ENCODE measurements around the gene ASTE1. TPM values are rescaled to one million over a fixed set of nuclear protein-coding genes. Genes with fewer than 3 reads are reported as not detected.
A peak's percentile ranks its signal among the peaks of the same experiment; 100 is the strongest.

Gene ASTE1, protein sequence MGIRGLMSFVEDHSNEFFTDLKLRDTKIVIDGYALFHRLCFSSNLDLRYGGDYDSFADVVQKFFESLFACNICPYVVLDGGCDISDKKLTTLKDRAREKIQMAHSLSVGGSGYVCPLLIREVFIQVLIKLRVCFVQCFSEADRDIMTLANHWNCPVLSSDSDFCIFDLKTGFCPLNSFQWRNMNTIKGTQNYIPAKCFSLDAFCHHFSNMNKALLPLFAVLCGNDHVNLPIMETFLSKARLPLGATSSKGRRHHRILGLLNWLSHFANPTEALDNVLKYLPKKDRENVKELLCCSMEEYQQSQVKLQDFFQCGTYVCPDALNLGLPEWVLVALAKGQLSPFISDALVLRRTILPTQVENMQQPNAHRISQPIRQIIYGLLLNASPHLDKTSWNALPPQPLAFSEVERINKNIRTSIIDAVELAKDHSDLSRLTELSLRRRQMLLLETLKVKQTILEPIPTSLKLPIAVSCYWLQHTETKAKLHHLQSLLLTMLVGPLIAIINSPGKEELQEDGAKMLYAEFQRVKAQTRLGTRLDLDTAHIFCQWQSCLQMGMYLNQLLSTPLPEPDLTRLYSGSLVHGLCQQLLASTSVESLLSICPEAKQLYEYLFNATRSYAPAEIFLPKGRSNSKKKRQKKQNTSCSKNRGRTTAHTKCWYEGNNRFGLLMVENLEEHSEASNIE
- 9.7 and 10.1 TPM in 2 replicates for total RNA-seq (2021)
- long read RNA-seq, transcript ASTE1-201 (6 exons, 2,664 nt) = major isoform, 39 of 133 reads
- long read RNA-seq, partial matches to known transcripts = 24 of 133 reads
- long read RNA-seq, other reads (novel, unspliced or antisense) = 65 of 133 reads

DNA sequence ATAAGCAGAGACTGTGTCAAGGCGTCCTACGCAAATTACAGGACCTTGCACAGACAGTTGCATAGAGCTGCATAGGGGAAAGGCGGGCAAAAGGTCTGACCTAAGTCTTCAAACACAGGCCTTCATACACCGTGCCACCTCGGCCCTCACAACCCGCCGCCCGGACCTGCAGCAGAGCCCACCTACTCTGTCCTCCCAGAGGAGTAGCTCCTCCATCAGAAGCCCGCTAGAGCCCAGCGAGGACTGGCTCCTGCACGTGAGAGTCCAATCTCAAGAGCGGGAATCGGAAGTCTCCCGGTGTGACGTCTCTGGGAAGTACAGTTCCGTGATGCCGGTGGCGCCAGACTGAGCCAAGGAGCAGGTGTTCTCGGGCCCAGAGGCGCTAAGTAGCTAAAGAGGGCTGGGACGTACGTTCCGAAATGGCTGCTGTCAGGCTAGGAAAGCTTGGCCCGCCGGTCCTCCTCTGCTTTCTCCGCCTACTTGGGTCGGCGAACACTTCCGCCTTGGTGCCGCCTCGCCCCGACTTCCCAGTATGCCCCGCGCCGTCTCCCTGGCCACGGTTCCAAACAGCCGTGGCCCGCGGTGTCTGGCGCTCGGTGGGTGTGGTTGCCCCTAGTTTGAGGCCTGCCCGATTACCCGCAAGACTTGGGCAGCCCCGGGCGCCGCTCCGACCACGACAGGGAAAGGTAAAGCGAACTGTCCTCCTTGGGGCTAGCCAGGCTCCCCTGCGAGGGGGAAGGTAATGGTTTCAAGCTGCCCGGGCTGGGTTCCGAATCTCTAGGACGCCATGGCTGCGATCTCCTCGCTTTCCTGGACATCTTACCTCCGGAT, at the start of gene ASTE1, which contains the start of gene NEK11:
ASTE1 (minus strand) TSS at position 505 of the 831 bp plus-strand sequence. CDS start 1,519 bp downstream, outside the sequence.
NEK11 (plus strand) TSS at position 557 of the 831 bp plus-strand sequence. CDS start 2,832 bp downstream, outside the sequence.
- Histone ChIP-seq H2AK5ac (ENCODE audit: insufficient read length, low read length) (no peak within 1 kb of the TSS), H2BK120ac (ENCODE audit: low read depth, low read length, poor library complexity, severe bottlenecking) (no peak within 1 kb of the TSS), H3K9ac (ENCODE audit: extremely low read depth, insufficient read length, low read length) (no peak within 1 kb of the TSS), H4K5ac (ENCODE audit: insufficient read length, low read depth, low read length) (no peak within 1 kb of the TSS), H3K27ac (ENCODE audit: insufficient read length, low read depth, low read length) (no peak within 1 kb of the TSS), H2BK12ac (ENCODE audit: insufficient read length, low read depth, low read length) (no peak within 1 kb of the TSS), H3K79me2 (ENCODE audit: insufficient read depth, low read length) (no peaks in the 10 kb centered on the region), H3K4me1 (ENCODE audit: insufficient read depth, low read length) (no peaks in the 10 kb centered on the region), H2BK20ac (ENCODE audit: low read depth, low read length, poor library complexity, severe bottlenecking) (no peak within 1 kb of the TSS), H3K23me2 (ENCODE audit: insufficient read length, low read depth, low read length, poor library complexity, severe bottlenecking) (peaks cover 3% of the 10 kb centered on the region), H3K79me1 (ENCODE audit: insufficient read depth, low read depth, low read length, poor library complexity, severe bottlenecking) (no peaks in the 10 kb centered on the region), H3K14ac (ENCODE audit: insufficient read depth, low read length) (peak within 1 kb of the TSS; percentile 79; the same call in 1 of the 2 replicates), H2BK15ac (ENCODE audit: low read depth, low read length) (no peak within 1 kb of the TSS), H3T11ph (ENCODE audit: low read length) (no peak within 1 kb of the TSS), H2BK5ac (ENCODE audit: insufficient read length, low read length) (no peak within 1 kb of the TSS), H3K27me3 (ENCODE audit: insufficient read depth, low read length) (no peaks in the 10 kb centered on the region), H3K4ac (ENCODE audit: low read depth, low read length) (no peak within 1 kb of the TSS), H4K8ac (replicated peaks; ENCODE audit: insufficient read length, low read depth, low read length) (no peak within 1 kb of the TSS), H4K20me1 (ENCODE audit: control insufficient read depth, insufficient read depth, insufficient read length) (no peaks in the 10 kb centered on the region), H3K23ac (ENCODE audit: insufficient read length, low read depth, low read length) (no peak within 1 kb of the TSS), H3K18ac (ENCODE audit: insufficient read length, low read depth, low read length) (peak within 1 kb of the TSS; percentile 44), H4K91ac (ENCODE audit: insufficient read length, low read depth, low read length) (no peak within 1 kb of the TSS), H3K9me3 (ENCODE audit: control insufficient read depth, low read depth, low read length) (no peaks in the 10 kb centered on the region), H3K56ac (ENCODE audit: insufficient read length, low read depth, low read length) (no peak within 1 kb of the TSS), H3K4me2 (ENCODE audit: insufficient read depth, insufficient read length, low read length) (peak within 1 kb of the TSS; percentile 39), H2AFZ (ENCODE audit: low read length) (no peak within 1 kb of the TSS)
- Mint-ChIP-seq H3K27ac (peak within 1 kb of the TSS; percentile 40 to 96 (median 65); a peak in 4 of 7 replicates), H3K4me3 (peak within 1 kb of the TSS; percentile 83 to 84), H3K4me1 (peaks cover 18 to 20% of the 10 kb centered on the region in 2 experiments), H3K27me3 (ENCODE audit: low read depth) (no peaks in the 10 kb centered on the region), H3K36me3 (ENCODE audit: insufficient read depth in 1 of 3, low read depth in 3 of 3) (peaks cover 4 to 14% (median 13%) of the 10 kb centered on the region in 3 experiments; a peak in 6 of 7 replicates), H3K9me3 (no peaks in the 10 kb centered on the region)
- TF ChIP-seq CTCF (conservative IDR thresholded peaks at IDR 0.05) = no peak
- peak; percentile 78 for DNase-seq
- WGBS (ENCODE audit: extremely low coverage, insufficient read length, low lambda C conversion rate) = no CpG with 5 or more reads among the region's 56 CpGs
